GM18858 (cell line): ENCODE data around the gene ANTXR2.
"Not testable (repeated sequence)": the region's sequence is repeated elsewhere in the genome, so short reads cannot be mapped to it uniquely, and the experiment has no call there.

Experiments used
- ATAC-seq: cut with Tn5 transposase; IDR thresholded peaks from one replicate; pipeline ENCODE4 v1.9.1; 2021; ENCODE audit not compliant: unreplicated experiment

The ANTXR2 gene

DNA sequence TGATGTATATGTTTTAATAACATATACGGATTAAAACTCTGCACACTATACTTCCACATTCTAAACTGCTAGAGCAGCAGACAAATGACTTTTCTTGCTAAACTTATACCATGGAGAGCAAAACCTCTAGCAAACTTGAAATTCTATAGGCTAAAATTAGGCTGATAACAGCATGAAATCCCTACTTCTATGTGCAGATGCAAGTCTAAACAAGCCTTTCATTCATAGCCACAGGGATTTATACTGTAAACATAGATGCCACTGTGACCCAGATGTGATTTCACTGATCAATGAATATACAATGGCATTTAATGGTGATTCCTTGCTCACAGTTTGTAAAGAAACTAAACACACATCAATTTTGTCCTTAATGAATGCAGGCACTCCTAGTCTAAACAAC, 151.0 kb downstream of the ANTXR2 start:
- no peak for ATAC-seq

DNA sequence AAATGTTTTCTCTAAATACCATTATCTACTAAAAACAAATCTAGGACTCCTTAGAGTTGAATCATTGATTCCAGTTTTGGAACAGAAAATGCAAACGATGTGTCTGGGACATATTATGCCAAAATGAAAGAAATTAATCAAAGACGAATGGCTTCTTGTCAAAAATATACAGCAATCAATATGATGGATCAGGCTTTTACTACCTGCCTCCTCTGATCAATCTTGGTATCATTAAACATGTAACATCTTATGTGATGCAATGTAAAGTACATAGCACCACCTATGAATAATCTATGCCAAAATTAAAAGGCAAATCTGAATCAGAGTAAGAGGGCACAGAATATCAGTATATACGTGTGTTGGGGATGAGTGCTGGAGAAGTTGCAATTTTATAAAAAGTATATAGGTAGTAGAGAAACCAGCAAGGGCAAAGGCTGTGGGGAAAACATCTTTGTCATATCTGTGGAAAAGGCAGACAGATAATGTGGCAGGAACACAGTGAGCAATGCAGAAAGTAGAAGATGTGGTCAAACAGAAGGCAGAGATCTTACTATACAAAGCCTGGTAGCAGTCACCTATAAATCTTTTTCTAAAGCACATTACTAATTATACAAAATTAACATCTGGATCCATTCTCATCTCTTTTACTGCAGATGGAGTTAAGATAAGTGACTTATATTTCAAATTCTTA, 152.7 kb downstream of the ANTXR2 start:
- no peak for ATAC-seq

DNA sequence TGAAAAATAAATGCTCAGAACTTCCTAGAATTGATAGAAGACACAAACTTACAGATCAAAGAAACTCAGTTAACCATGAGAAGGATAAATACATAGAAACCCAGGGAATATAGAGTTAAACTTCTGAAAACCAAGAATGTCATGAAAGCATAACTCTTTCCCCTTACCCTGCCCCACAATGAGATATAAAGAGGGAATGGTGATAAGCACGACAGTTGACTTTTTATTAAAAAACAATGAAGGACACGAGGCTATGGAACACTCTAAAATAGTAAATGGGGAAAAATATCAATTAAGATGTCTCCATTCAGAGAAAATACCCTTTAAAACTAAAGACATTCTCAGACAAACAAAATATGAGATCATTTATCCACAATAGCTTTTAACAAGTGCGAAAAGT, 154.7 kb downstream of the ANTXR2 start:
- no peak for ATAC-seq

DNA sequence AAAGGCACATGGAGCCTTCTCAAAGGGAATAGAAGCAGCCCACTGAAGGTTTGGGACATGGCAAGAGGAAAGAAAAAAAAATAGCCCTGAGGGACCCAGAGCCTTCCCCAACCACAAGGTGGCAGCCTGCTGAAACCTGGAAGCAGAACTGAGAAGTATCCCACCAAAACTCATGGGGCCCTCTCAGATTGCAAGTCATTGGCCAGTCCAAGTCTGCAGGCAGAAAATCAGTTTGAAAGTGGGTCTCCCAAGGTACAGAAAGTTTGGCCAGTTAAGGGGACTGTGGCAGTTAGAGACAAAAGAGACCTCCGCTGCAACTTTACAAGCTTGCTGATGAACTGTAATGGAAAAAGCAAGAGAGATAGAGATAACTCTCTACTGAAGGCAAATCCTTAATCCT, 155.8 kb downstream of the ANTXR2 start:
- ATAC-seq: no peak

DNA sequence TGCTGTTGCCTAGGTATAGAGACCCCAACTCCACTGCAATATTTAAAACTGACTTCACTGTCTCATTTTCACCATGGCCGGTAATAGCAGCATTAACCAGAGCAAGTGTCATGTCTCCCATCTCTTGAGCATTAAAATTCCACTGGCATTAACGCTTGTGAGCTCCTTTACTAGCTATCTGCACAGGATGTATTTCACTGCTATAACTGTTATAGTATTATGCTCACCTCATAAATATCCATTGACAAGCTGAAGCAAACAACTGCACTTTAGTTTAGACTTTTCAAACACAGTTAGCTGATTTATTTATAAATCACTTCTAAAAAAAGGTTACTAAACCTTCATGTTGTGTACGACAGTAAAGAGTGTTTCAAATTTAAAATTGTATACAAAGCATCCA, 157.8 kb downstream of the ANTXR2 start:
- no peak for ATAC-seq

DNA sequence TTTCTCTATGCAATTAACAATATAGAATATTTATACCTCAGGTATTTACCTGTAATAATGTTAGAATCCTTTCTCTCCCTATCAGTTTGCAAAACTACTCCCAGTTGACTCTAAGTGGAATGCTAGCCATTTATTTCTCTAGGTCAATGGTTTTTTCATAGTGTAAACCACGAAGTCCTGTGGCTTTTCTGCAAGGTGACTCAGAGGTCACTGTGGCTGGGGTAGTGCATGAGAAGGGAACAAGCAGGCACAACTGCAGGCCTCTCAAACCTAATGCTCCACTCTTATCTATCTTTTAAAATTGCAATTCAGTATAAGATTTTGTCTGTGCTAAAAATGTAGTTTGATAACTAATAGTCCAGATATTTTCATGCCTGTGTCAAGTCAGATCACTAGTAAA, 159.4 kb downstream of the ANTXR2 start:
- ATAC-seq: peak; percentile 41

DNA sequence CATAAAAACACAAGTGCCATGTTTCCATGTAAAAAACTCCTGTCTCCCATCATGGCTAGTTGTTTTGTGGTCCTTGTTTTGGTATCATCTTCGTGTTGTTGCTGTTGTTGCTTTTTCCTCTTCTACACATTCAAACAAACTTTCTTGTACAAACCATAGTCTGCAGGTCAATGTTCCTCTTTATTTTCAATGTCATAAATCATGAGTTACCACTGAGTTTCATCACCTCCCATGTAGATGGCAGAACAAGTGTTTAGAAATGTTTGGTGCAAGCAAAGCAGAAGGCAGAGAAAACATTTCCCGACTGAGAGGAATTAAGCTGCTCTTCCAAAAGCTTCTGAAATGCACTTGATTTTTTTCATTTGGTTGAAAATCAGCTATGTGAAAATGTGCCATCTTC, 166.0 kb downstream of the ANTXR2 start:
- ATAC-seq: no peak

DNA sequence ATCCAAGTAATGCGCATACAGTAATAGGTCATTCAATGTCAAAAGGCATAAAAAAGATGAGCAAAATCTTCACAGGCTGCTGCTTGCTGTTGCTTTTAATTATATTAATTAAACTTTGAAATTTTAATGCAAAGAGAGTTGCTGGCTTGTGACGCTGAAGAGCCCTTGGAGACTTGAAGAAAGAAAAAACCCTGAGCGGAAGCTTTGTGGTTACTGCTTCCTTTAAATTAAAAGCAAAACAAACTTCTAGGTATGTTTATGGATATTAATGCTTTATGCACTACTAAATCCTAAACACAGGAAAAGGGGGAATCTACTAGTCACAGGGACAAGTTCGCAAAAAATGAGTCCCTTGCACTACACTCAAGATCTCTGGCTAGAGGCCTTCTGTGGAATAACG, 166.7 kb downstream of the ANTXR2 start:
- no peak for ATAC-seq

DNA sequence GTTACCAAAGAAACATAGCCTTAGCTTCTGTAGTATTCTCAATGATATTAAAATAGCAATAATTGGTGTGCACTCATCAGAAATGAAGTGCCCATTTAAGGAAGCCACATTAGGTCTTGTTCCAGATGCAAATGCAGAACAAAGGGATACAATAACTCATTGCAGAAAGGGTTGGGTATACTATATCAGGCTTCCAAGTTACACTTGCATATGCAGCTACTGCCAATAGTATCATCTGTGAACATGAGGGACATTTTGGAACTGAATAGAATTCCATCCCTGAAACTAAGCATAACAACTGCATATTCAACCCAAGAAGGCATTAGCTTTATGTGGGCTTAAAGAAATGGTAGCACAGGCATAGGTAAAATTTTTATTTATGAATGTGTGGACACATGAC, 167.8 kb downstream of the ANTXR2 start:
- ATAC-seq: no peak

DNA sequence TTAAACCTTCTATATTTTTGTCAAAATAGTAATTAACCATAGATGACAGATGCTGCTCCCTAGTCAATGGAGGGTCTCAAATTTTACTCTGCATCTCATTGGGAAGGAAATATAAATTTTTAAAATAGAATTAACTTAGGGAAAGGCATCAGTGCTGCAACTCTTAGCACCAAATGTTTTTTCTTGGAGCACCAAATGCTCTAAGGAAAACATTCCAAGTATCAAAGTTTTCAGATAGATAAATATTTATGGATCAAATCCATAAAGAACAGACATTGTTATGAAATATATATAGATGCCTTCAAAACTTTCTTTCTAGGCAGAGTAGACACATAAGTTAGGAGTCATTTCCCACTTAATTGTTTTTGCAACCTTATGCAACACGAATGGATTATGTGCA, 168.7 kb downstream of the ANTXR2 start:
- no peak for ATAC-seq

DNA sequence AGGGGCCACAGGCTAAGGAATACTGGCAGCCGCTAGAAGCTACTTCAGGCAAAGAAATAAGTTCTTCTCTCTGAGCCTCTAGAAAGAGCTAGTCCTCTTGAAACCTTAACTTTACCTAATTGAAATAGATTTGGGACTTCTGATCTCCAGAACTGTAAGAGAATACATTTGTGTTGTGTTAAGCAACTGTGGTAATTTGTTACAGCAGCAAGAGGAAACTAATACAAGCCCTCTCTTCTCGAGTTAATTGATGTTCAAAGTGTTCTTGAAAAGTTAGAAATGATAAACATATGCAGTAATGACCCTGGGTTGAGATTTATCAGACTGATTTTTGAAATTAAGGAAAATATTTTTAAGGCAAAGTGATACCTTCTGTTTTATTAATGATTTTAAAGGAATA, 172.8 kb downstream of the ANTXR2 start:
- no peak for ATAC-seq

DNA sequence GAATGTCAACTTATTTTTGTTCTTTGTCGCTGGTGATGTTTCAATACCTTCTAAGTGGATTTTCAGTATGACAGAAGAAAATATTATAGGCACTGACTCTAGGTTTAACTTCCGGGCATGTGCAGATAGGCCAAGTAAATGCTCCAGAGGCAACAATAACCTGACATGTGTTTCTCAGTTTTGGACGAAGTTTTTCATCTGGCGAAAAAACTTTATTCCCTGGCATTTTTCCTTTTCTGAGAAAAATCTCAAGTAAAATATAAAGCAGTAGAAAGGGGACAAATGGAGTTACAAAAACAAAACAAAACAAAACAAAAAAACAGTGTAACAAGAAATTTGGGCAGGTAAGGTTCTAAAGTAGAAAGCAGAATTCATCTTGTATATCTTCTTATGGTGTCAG, 173.5 kb downstream of the ANTXR2 start:
- ATAC-seq: no peak

DNA sequence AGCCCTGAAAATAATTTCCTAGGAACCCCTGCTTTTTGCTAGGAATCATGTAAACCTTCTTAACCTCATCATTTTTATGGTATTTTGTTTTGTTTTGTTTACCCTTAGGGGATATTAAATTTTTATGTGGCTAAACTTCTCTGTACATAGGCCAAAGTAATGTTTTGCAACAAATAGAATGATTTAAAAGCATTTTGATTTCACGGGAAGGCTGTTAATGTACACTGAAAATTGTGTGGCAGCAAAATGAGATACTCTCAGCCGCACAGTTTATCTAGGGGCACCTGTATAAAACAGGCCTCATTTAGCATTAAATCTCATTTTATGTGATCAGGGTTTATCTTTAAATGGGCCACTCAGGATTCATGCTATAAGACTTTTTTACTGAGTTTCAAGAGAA, 175.0 kb downstream of the ANTXR2 start:
- no peak for ATAC-seq

DNA sequence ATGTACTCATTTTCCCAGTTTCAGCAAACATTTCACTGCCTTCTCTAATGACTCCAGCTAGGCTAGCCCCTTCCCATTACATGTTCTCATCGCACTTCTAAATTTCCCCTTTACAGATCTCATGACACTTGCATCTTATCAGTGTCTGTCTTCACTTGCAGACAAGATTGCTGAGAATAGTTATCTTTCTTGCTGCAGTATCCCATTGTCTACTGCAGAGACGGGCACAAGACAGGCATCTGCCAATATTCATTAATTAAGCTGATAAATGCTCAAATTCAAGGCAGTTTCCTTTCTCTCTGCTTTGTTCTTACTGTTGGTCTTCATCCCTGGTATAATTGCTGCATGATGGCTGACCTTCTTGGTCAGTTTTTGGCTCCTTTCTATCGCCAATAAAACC, 175.9 kb downstream of the ANTXR2 start:
- no peak for ATAC-seq

DNA sequence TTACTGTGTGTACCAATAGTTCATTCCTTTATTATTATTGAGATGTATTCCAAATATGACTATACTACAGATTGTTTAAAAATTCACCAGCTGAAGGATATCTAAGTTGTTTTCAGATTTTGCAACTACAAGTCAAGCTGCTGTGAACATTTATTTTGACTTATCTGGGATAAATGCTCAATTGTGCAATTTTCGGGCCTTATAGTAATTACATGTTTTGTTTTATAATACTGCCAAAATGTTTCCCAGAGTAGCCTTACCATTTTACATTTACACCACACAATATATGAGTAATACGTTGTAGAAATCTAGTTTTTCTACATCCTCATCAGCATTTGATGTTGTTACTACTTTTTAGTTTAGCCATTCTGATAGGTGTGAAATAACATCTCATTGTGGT, 179.6 kb downstream of the ANTXR2 start:
- no peak for ATAC-seq

DNA sequence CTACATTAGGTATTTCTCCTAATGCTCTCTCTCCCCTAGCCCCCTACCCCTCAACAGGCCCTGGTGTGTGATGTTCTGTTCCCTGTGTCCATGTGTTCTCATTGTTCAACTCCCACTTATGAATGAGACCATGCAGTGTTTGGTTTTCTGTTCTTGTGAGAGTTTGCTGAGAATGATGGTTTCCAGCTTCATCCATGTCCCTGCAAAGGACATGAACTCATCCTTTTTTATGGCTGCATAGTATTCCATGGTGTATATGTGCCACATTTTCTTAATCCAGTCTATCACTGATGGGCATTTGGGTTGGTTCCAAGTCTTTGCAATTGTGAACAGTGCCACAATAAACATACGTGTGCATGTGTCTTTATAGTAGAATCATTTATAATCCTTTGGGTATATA, 184.0 kb downstream of the ANTXR2 start:
- ATAC-seq: not testable (repeated sequence)

DNA sequence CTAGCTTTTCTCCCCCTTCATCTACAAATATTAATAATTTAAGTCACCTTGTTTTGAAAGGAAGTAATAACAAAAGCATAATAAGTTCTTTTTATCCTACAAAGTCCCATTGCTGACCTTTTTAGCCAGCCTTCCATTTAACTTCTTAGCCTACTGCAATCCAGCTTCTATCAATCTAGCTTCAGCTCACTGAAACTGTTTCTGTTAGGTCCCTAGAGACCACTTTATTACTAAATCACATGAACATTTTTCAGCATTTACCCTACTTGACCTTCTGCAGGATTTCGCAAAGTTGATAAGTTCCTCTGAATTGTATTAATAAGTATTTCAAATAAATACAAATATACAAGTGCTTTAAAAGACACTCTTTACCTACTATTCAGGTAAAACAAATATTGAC, 186.5 kb downstream of the ANTXR2 start:
- no peak for ATAC-seq

DNA sequence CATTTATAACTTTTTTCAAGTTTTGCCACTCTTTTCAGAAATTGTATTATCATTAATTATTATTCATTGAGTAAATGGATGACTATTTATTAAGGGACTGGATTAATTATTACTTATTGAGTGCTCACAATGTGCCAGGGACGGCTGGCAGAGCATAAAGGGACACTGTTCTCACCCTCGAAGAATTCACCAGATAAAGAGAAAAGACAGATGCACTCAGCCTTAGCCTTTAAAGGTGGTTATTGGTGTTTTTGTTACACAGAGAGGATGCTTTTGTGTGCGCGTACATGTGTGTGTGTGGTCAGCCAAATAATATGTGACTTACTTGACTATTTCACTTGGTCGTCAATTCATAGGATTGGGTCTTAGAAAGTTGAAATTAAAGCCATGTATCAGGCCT, 187.0 kb downstream of the ANTXR2 start:
- no peak for ATAC-seq

DNA sequence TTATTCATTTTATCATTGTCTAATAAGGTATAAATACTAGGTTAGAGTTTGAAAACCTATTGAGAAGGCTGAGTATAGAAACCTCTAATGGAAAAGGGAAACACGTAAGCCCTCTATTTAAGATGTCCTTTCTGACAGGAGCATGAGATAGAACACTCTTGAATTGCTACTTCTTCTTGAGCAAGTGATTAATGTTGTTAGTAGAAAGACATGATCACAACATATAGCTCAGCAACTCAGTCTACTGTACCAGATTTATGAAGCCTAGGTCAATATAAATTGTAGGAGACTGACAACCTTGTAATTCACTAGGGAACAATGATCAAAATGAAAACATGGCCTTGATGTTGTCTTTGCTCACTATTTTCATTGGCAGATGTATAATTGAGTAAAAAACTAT, 189.7 kb downstream of the ANTXR2 start:
- ATAC-seq: no peak

DNA sequence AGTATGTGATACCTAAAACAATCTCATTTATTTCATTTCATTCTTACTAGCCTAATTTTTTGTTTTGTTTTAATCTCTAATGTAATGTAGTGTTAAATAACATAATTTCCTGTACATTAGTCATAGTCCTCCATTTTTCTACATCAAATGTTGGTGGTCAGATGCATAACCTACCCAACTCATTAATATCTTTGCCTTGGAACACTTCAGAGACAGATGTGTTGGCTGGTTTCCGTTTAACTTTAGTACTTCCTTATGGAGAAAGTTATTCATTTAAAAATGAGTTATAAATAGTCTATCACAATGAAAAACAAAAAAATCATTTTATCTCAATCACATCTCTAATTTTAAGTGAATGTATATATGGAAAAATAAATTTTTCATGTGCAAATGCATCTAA, 190.2 kb downstream of the ANTXR2 start:
- ATAC-seq: no peak

DNA sequence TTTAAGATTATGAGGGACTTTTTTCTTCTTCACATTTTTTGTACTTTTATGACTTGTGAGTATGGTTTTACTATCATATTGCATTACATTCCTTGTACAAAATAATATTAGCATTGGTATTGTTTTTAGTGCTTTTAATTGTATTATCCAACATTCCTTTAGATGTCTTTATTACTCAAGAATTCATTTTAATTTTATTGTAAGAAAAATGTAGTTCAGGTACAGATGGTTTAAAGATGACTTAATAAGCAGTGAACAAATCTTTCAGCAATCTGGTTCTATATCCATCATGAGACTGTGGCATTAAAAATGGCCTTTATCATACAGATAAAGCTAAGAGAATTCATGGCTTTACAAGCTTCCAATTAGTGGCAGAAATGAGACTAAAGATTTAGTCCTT, 191.6 kb downstream of the ANTXR2 start:
- no peak for ATAC-seq

DNA sequence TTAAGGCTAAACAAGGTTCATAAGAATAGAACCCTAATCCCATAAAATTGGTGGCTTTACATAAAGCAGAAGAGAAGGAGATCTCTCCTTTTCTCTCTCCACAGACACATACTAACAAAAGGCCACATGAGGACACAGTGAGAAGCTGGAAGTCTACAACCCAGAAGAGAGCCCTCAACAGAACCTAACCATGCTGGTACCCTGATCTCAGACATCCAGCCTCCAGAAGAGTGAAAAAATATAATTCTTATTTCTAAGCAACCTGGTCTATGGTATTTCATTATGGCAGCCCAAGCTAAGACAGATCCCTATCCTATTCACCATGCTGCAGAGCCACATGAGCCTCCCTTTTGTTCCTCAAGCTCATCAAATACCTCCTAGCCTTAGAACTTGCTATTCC, 195.5 kb downstream of the ANTXR2 start:
- no peak for ATAC-seq

DNA sequence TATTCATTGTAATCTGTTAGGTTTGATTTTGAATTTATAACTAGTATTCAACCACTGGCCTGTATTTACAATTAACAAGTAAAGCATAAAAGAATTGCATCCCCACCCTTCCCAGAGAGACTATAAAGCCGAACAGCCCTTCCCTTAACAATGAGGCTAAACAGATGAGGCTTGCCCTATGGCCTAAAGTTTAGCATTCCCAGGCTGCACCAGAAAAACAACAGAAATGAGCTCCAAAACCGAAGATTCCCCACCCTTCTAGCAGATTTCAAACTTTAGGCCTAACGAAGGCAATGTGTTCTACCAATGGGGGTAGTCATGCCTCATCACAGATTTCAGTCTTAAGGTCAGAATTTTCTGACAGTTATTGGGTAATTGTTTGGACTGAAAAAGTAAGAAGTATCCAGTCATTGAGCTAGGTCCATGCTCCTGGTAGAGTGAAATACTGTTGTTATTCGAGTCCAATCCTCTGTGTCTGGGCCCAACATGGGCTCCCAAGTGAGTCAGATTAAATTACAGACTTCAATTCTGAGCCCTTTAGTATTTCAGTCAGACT, 197.6 kb downstream of the ANTXR2 start:
- no peak for ATAC-seq
